HepG2 (cell line): ENCODE measurements around the gene ZNF605. TPM values are rescaled to one million over a fixed set of nuclear protein-coding genes. Genes with fewer than 3 reads are reported as not detected.

ENCODE experiments used
- ADNP ChIP-seq: sonication (generic); formaldehyde crosslinking; IDR thresholded peaks from 2 replicates; pipeline ENCODE4 v1.4.0; 2020; ENCODE audit warnings: missing genetic modification reagents
- CENPT ChIP-seq: sonication (generic); formaldehyde crosslinking; IDR thresholded peaks from 2 replicates; pipeline ENCODE4 v1.8.0; 2022; ENCODE audit warnings: low read depth, mild to moderate bottlenecking, moderate library complexity, missing genetic modification reagents
- DDIT3 ChIP-seq: sonication (generic); formaldehyde crosslinking; IDR thresholded peaks from 2 replicates; pipeline ENCODE4 v1.4.0; 2020; ENCODE audit warnings: mild to moderate bottlenecking, missing genetic modification reagents
- FOXK1 ChIP-seq: sonication (generic); formaldehyde crosslinking; IDR thresholded peaks from 2 replicates; pipeline ENCODE4 v1.4.0; 2020; ENCODE audit warnings: low read depth, missing genetic modification reagents, borderline replicate concordance
- GTF2F1 ChIP-seq: fragments of 150-350 bp; IDR thresholded peaks from 2 replicates; pipeline ENCODE4 v1.6.1; 2014; ENCODE audit warnings: low read length
- HMG20B ChIP-seq: conservative IDR thresholded peaks from 2 replicates; pipeline ENCODE4 v1.6.1; 2016; ENCODE audit warnings: missing genetic modification reagents, missing compliant biosample characterization
- MLLT10 ChIP-seq: sonication (generic); formaldehyde crosslinking; IDR thresholded peaks from 2 replicates; pipeline ENCODE4 v1.4.0; 2020; ENCODE audit warnings: missing genetic modification reagents
- NBN ChIP-seq: fragments of 450-650 bp; conservative IDR thresholded peaks from 2 replicates; pipeline ENCODE4 v1.6.1; 2017
- POLR2A ChIP-seq, 2 experiments: IDR thresholded peaks; 2 replicates each; pipeline ENCODE4 v1.6.1; 2011; ENCODE audit warnings: low read depth in 2 of 2, low read length in 2 of 2, mild to moderate bottlenecking in 1 of 2, moderate library complexity in 1 of 2; ENCODE audit not compliant: insufficient read depth in 1 of 2
- PRMT3 ChIP-seq: sonication (generic); formaldehyde crosslinking; IDR thresholded peaks from 2 replicates; pipeline ENCODE4 v1.8.1; 2022; ENCODE audit warnings: low read depth, mild to moderate bottlenecking, moderate library complexity, missing genetic modification reagents, borderline replicate concordance
- RNF2 ChIP-seq: fragments of 450-650 bp; conservative IDR thresholded peaks from 2 replicates; pipeline ENCODE4 v1.6.1; 2016; ENCODE audit warnings: low read depth
- SP1 ChIP-seq, 2 experiments: fragments of 450-650 bp in 1 of 2; sonication (generic) in 1 of 2; formaldehyde crosslinking in 1 of 2; IDR thresholded peaks; 2 replicates each; pipeline versions ENCODE4 v1.4.0 to v1.6.1; 2016 to 2020; ENCODE audit warnings: missing genetic modification reagents in 1 of 2
- ZFAT ChIP-seq: sonication (generic); formaldehyde crosslinking; conservative IDR thresholded peaks from 2 replicates; pipeline ENCODE4 v1.8.1; 2023; ENCODE audit warnings: missing genetic modification reagents, inconsistent platforms
- ZNF670 ChIP-seq: sonication (generic); formaldehyde crosslinking; IDR thresholded peaks from 2 replicates; pipeline ENCODE4 v1.8.0; 2022; ENCODE audit warnings: mild to moderate bottlenecking, missing genetic modification reagents, borderline replicate concordance
- polyA plus RNA-seq, 8 experiments: library from polyadenylated mRNA; depleted of rRNA in 3 of 8; stranded (reverse) in 7 of 8; unstranded in 1 of 8; fragments of >200 nt; fragmentation: Illumina TruSeq in 4 of 8; extraction: Trizol in 4 of 8; gene quantifications; 2 replicates each; pipeline versions ENCODE4 v1.2.1 to v1.2.3, GENCODE V29; 2011 to 2016; ENCODE audit warnings: low read depth in 4 of 8, missing spikeins in 1 of 8, mixed read lengths in 1 of 8; ENCODE audit not compliant: insufficient read depth in 1 of 8
- total RNA-seq, 5 experiments: library from RNA; depleted of rRNA; stranded (reverse); fragments of >200 nt; fragmentation: Illumina TruSeq; extraction: Trizol; gene quantifications; 2 replicates each; pipeline ENCODE4 v1.2.3, GENCODE V29; 2016; ENCODE audit warnings: low read depth in 1 of 5
- TF ChIP-seq, protein P1 (sequence below): sonication (generic); formaldehyde crosslinking; IDR thresholded peaks from 2 replicates; pipeline ENCODE4 v1.5.0; 2020; ENCODE audit warnings: mild to moderate bottlenecking, missing genetic modification reagents, borderline replicate concordance
- TF ChIP-seq, protein P2 (sequence below): sonication (generic); formaldehyde crosslinking; IDR thresholded peaks from 2 replicates; pipeline ENCODE4 v1.9.0; 2021; ENCODE audit warnings: missing genetic modification reagents, mild to moderate bottlenecking, borderline replicate concordance
- TF ChIP-seq, protein P3 (sequence below): sonication (generic); formaldehyde crosslinking; IDR thresholded peaks from 2 replicates; pipeline ENCODE4 v1.4.0; 2020; ENCODE audit warnings: mild to moderate bottlenecking, missing genetic modification reagents

The ZNF605 gene
- total and polyA plus RNA-seq, 2 of the 13 experiments (the other 11 are each of a cell fraction or from before 2014, with no cell fraction given): 6.7 to 6.8 TPM

- TF ChIP-seq, protein P1, sequence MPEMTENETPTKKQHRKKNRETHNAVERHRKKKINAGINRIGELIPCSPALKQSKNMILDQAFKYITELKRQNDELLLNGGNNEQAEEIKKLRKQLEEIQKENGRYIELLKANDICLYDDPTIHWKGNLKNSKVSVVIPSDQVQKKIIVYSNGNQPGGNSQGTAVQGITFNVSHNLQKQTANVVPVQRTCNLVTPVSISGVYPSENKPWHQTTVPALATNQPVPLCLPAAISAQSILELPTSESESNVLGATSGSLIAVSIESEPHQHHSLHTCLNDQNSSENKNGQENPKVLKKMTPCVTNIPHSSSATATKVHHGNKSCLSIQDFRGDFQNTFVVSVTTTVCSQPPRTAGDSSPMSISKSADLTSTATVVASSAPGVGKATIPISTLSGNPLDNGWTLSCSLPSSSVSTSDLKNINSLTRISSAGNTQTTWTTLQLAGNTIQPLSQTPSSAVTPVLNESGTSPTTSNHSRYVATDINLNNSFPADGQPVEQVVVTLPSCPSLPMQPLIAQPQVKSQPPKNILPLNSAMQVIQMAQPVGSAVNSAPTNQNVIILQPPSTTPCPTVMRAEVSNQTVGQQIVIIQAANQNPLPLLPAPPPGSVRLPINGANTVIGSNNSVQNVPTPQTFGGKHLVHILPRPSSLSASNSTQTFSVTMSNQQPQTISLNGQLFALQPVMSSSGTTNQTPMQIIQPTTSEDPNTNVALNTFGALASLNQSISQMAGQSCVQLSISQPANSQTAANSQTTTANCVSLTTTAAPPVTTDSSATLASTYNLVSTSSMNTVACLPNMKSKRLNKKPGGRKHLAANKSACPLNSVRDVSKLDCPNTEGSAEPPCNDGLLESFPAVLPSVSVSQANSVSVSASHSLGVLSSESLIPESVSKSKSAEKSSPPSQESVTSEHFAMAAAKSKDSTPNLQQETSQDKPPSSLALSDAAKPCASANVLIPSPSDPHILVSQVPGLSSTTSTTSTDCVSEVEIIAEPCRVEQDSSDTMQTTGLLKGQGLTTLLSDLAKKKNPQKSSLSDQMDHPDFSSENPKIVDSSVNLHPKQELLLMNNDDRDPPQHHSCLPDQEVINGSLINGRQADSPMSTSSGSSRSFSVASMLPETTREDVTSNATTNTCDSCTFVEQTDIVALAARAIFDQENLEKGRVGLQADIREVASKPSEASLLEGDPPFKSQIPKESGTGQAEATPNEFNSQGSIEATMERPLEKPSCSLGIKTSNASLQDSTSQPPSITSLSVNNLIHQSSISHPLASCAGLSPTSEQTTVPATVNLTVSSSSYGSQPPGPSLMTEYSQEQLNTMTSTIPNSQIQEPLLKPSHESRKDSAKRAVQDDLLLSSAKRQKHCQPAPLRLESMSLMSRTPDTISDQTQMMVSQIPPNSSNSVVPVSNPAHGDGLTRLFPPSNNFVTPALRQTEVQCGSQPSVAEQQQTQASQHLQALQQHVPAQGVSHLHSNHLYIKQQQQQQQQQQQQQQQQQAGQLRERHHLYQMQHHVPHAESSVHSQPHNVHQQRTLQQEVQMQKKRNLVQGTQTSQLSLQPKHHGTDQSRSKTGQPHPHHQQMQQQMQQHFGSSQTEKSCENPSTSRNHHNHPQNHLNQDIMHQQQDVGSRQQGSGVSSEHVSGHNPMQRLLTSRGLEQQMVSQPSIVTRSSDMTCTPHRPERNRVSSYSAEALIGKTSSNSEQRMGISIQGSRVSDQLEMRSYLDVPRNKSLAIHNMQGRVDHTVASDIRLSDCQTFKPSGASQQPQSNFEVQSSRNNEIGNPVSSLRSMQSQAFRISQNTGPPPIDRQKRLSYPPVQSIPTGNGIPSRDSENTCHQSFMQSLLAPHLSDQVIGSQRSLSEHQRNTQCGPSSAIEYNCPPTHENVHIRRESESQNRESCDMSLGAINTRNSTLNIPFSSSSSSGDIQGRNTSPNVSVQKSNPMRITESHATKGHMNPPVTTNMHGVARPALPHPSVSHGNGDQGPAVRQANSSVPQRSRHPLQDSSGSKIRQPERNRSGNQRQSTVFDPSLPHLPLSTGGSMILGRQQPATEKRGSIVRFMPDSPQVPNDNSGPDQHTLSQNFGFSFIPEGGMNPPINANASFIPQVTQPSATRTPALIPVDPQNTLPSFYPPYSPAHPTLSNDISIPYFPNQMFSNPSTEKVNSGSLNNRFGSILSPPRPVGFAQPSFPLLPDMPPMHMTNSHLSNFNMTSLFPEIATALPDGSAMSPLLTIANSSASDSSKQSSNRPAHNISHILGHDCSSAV (CRISPR knock-in tag): no peak
- TF ChIP-seq POLR2A (IDR thresholded peaks at IDR 0.05; ENCODE audit: insufficient read depth in 1 of 2, low read depth in 2 of 2, low read length in 2 of 2) (peak; percentile 85 to 89), FOXK1 (CRISPR knock-in tag) (peak; percentile 93; the same call in 1 of the 2 replicates), PRMT3 (CRISPR knock-in tag) (no peak), HMG20B (no peak; the same call in 1 of the 2 replicates), DDIT3 (CRISPR knock-in tag) (no peak), CENPT (CRISPR knock-in tag) (no peak), MLLT10 (CRISPR knock-in tag) (no peak), SP1 (IDR thresholded peaks at IDR 0.05) (no peak), SP1 (CRISPR knock-in tag; IDR thresholded peaks at IDR 0.05) (no peak; the same call in 1 of the 2 replicates), ADNP (CRISPR knock-in tag) (no peak), ZFAT (CRISPR knock-in tag) (no peak), GTF2F1 (no peak), NBN (no peak), RNF2 (no peak), ZNF670 (CRISPR knock-in tag) (peak; percentile 92)
- TF ChIP-seq, protein P2, sequence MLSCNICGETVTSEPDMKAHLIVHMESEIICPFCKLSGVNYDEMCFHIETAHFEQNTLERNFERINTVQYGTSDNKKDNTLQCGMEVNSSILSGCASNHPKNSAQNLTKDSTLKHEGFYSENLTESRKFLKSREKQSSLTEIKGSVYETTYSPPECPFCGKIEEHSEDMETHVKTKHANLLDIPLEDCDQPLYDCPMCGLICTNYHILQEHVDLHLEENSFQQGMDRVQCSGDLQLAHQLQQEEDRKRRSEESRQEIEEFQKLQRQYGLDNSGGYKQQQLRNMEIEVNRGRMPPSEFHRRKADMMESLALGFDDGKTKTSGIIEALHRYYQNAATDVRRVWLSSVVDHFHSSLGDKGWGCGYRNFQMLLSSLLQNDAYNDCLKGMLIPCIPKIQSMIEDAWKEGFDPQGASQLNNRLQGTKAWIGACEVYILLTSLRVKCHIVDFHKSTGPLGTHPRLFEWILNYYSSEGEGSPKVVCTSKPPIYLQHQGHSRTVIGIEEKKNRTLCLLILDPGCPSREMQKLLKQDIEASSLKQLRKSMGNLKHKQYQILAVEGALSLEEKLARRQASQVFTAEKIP (CRISPR knock-in tag): no peak
- TF ChIP-seq, protein P3, sequence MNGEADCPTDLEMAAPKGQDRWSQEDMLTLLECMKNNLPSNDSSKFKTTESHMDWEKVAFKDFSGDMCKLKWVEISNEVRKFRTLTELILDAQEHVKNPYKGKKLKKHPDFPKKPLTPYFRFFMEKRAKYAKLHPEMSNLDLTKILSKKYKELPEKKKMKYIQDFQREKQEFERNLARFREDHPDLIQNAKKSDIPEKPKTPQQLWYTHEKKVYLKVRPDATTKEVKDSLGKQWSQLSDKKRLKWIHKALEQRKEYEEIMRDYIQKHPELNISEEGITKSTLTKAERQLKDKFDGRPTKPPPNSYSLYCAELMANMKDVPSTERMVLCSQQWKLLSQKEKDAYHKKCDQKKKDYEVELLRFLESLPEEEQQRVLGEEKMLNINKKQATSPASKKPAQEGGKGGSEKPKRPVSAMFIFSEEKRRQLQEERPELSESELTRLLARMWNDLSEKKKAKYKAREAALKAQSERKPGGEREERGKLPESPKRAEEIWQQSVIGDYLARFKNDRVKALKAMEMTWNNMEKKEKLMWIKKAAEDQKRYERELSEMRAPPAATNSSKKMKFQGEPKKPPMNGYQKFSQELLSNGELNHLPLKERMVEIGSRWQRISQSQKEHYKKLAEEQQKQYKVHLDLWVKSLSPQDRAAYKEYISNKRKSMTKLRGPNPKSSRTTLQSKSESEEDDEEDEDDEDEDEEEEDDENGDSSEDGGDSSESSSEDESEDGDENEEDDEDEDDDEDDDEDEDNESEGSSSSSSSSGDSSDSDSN: peak; percentile 81
Observed at GRCh38 chr12:132986001-132986884, 30.1 kb upstream of the ZNF605 start, which contains the start of gene ZNF26 (continued).
